ENCODE data around the gene MSL3. TPM values are rescaled to one million over a fixed set of nuclear protein-coding genes. Genes with fewer than 3 reads are reported as not detected.

The MSL3 gene
- total RNA-seq, 4 donors from 2014 or later = 16.2 to 26.9 (median 22.4) TPM

DNA sequence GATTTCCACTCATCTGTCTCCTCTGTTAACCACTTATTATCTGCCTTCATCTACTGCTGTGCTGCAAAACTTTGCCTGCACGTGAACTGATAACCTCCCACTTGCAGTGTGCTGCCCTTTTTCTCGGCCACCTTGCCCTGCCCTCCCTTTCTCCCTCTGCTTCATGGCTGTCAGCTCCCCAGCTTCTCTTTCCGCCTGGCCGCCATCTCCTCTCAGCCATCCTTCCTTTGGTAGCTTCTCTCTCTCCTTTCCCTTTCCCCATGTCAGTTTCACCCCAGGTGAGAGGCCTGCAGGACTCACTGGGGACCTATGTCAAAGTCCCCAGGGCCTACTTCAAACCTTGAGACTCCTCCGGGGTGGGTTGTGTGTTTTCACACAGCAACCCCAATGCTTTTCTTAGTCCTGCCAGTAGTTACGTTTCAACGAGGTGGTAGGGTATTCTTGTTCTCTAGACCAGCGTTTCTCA, 6.6 kb downstream of the MSL3 start:
- Histone ChIP-seq H3K9me3 (no peaks in the 10 kb centered on the region), H3K27me3 (no peaks in the 10 kb centered on the region), H3K4me1 (peaks cover 0 to 11% (median 0%) of the 10 kb centered on the region in 3 donors), H3K27ac (no peak overlapping the region), H3K36me3 (peaks cover 0 to 76% of the 10 kb centered on the region in 2 donors), H3K4me3 (no peak overlapping the region)
- TF ChIP-seq, protein P1, sequence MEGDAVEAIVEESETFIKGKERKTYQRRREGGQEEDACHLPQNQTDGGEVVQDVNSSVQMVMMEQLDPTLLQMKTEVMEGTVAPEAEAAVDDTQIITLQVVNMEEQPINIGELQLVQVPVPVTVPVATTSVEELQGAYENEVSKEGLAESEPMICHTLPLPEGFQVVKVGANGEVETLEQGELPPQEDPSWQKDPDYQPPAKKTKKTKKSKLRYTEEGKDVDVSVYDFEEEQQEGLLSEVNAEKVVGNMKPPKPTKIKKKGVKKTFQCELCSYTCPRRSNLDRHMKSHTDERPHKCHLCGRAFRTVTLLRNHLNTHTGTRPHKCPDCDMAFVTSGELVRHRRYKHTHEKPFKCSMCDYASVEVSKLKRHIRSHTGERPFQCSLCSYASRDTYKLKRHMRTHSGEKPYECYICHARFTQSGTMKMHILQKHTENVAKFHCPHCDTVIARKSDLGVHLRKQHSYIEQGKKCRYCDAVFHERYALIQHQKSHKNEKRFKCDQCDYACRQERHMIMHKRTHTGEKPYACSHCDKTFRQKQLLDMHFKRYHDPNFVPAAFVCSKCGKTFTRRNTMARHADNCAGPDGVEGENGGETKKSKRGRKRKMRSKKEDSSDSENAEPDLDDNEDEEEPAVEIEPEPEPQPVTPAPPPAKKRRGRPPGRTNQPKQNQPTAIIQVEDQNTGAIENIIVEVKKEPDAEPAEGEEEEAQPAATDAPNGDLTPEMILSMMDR (IDR thresholded peaks at IDR 0.05) = no peak
- no peak for TF ChIP-seq EP300 (IDR thresholded peaks at IDR 0.05)
- TF ChIP-seq POLR2A (IDR thresholded peaks at IDR 0.05) = no peak
- no peak for TF ChIP-seq POLR2AphosphoS5 (IDR thresholded peaks at IDR 0.05)
- WGBS, 2 donors (ENCODE audit: low coverage in 1 of 2) = 70 to 79% methylated on average over 5 to 8 of the region's 8 CpGs
- ATAC-seq = no peak

DNA sequence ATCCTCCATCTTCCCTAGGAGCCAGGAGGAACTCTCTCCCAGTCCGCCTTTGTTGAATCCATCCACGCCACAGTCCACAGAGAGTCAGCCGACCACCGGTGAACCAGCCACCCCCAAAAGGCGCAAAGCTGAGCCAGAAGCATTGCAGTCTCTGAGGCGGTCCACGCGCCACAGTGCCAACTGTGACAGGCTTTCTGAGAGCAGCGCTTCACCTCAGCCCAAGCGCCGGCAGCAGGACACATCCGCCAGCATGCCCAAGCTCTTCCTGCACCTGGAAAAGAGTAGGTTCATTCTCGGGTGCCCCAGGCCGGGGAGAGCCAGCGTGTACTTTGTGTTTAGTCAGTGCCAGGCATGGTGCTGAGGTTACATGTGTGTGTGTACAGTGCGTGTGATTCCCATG, 7.4 kb downstream of the MSL3 start:
- Histone ChIP-seq H3K36me3 (peaks cover 0 to 80% of the 10 kb centered on the region in 2 donors), H3K27ac (no peak overlapping the region), H3K4me1 (peaks cover 0 to 12% (median 0%) of the 10 kb centered on the region in 3 donors), H3K27me3 (no peaks in the 10 kb centered on the region), H3K4me3 (no peak overlapping the region), H3K9me3 (no peaks in the 10 kb centered on the region)
- WGBS, 2 donors (ENCODE audit: low coverage in 1 of 2) = 93 to 100% methylated on average over 1 to 3 of the region's 16 CpGs
- ATAC-seq = no peak
- TF ChIP-seq POLR2AphosphoS5 (IDR thresholded peaks at IDR 0.05) (no peak), POLR2A (IDR thresholded peaks at IDR 0.05) (no peak), EP300 (IDR thresholded peaks at IDR 0.05) (no peak)
- TF ChIP-seq, protein P1 (IDR thresholded peaks at IDR 0.05) = no peak

DNA sequence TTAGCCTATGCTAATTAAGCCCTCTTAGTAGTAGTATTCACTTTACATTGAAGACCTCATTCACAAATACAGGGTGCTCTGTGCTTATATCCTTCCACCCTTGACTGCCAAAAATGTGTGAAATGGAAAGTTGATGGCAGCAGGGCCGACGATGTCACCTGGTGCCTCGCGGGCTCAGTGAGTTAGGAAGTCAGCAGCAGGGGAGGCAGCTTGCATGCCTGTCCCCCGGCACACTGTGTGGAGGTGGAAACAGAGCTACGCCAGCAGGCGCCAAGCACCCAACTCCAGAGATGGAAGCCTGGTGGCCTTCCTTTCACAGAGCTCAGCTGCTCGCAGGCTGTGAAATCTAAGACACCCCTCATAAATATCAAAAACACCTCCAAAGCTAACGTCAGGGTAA, 8.4 kb downstream of the MSL3 start:
- TF ChIP-seq EP300 (IDR thresholded peaks at IDR 0.05) = no peak
- TF ChIP-seq POLR2A (IDR thresholded peaks at IDR 0.05) = no peak
- TF ChIP-seq POLR2AphosphoS5 (IDR thresholded peaks at IDR 0.05) = no peak
- TF ChIP-seq, protein P1 (IDR thresholded peaks at IDR 0.05) = no peak
- WGBS, 2 donors (ENCODE audit: low coverage in 1 of 2) = 78% methylated on average over 7 of the region's 9 CpGs; no CpG with 5 or more reads in 1 of the 2 donors
- Histone ChIP-seq H3K4me1 (peaks cover 0 to 6% (median 0%) of the 10 kb centered on the region in 3 donors), H3K36me3 (peaks cover 0 to 81% of the 10 kb centered on the region in 2 donors), H3K9me3 (no peaks in the 10 kb centered on the region), H3K4me3 (no peak overlapping the region), H3K27me3 (no peaks in the 10 kb centered on the region), H3K27ac (no peak overlapping the region)
- ATAC-seq = no peak

DNA sequence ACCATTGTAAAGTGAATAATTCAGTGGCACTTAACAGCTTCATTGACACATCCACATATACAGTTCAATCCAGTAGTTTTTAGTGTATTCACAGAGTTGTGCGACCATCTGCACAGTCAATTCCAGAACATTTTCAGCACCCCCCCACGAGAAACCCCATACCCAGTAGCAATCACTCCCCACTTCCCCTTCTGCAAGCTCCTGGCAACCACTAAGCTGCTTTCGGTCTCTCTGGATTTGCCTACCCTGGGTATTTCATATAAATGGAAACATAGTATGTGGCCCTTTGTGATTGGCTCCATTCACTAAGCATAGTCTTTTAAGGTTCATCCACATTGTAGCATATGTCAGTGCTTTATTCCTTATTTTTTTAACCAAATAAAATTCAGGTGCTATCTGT, 10.0 kb downstream of the MSL3 start:
- no peaks in the 10 kb centered on the region for H3K27me3 ChIP-seq
- WGBS, 2 donors (ENCODE audit: low coverage in 1 of 2) = 58% methylated on average over 3 of the region's 3 CpGs; no CpG with 5 or more reads in 1 of the 2 donors
- TF ChIP-seq EP300 (IDR thresholded peaks at IDR 0.05) (no peak), POLR2AphosphoS5 (IDR thresholded peaks at IDR 0.05) (no peak)
- no peak overlapping the region for H3K4me3 ChIP-seq
- no peaks in the 10 kb centered on the region for H3K9me3 ChIP-seq
- peaks cover 0 to 82% of the 10 kb centered on the region in 2 donors for H3K36me3 ChIP-seq
- H3K27ac ChIP-seq = no peak overlapping the region
- H3K4me1 ChIP-seq = peaks cover 0 to 6% (median 0%) of the 10 kb centered on the region in 3 donors
- ATAC-seq = no peak

DNA sequence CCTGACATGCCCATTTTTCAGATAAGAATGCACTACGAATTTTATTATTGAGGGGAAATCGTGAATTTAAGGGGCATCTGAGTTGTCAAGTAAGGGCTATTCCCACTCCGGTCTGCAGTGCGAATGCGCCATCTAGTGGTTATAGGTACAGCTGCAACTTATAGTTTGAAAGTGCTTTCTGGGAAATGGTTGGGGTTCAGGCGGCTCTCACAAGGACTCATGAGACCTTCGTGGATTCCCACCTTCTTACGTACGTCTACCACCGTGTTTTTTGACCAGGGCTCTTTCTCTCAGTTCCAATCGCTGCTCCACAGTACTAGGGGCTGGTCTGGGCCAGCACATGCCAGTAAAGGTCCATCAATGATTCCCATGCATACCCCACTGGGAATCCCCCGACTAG, 12.3 kb downstream of the MSL3 start:
- Histone ChIP-seq H3K27ac (no peak overlapping the region), H3K36me3 (peaks cover 0 to 65% of the 10 kb centered on the region in 2 donors), H3K9me3 (no peaks in the 10 kb centered on the region), H3K27me3 (no peaks in the 10 kb centered on the region), H3K4me1 (peaks cover 0 to 6% (median 0%) of the 10 kb centered on the region in 3 donors), H3K4me3 (no peak overlapping the region)
- WGBS, 2 donors (ENCODE audit: low coverage in 1 of 2) = 14 to 15% methylated on average over 7 to 11 of the region's 12 CpGs
- no peak for TF ChIP-seq EP300 (IDR thresholded peaks at IDR 0.05)
- TF ChIP-seq, protein P1 (IDR thresholded peaks at IDR 0.05) = peak; percentile 58 to 80 (median 70)
- no peak for TF ChIP-seq POLR2AphosphoS5 (IDR thresholded peaks at IDR 0.05)
- ATAC-seq = peak; percentile 34

Measured in gastroesophageal sphincter (tissue), 4 donors.